ENCODE data around the gene GPA33. TPM values are rescaled to one million over a fixed set of nuclear protein-coding genes. Genes with fewer than 3 reads are reported as not detected.

The GPA33 gene
- total RNA-seq (1 to 10 TPM in 5 of 9 donors, under 1 TPM in 3, not detected in 1; 0.50 to 3.6 (median 1.4) TPM), polyA plus RNA-seq (under 1 TPM; 0.15 to 0.88 TPM)
- long read RNA-seq, donor 1, partial matches to known transcripts = 1 of 5 reads
- long read RNA-seq, donor 1, other reads (novel, unspliced or antisense) = 4 of 5 reads
- long read RNA-seq, donor 2, partial matches to known transcripts = 0 of 5 reads
- long read RNA-seq, donor 2, other reads (novel, unspliced or antisense) = 5 of 5 reads
- long read RNA-seq, donor 3, partial matches to known transcripts = 0 of 3 reads
- long read RNA-seq, donor 3, other reads (novel, unspliced or antisense) = 3 of 3 reads

GRCh38 chr1:167090314-167090942, at the start of gene GPA33:
GPA33 (minus strand) TSS chr1:167090377; CDS start chr1:167090287, 90 bp downstream.
- intact Hi-C loops (cut with DNase I) = no loop called here
- Histone ChIP-seq H3K27me3 (no peaks in the 10 kb centered on the region), H3K4me3 (no peak within 1 kb of the TSS), H3K36me3 (no peaks in the 10 kb centered on the region), H3K4me1 (peaks cover 0 to 23% (median 10%) of the 10 kb centered on the region in 12 donors), H3K27ac (peak within 1 kb of the TSS in 4 of 12 donors; percentile 16 to 86 (median 18)), H3K9me3 (no peaks in the 10 kb centered on the region)
- no peak for TF ChIP-seq CTCF (IDR thresholded peaks at IDR 0.05)
- no peak for TF ChIP-seq POLR2A (IDR thresholded peaks at IDR 0.05)
- ATAC-seq (no peak), DNase-seq (no peak)
- WGBS, 4 donors = 61 to 79% (median 72%) methylated on average over 1 of the region's 1 CpG

GRCh38 chr1:167138703-167139102, 48.5 kb upstream of the GPA33 start:
- 83 to 92% (median 89%) methylated on average over 1 of the region's 1 CpG for WGBS, 4 donors
- Histone ChIP-seq H3K4me3 (no peak overlapping the region), H3K27ac (no peak overlapping the region), H3K27me3 (no peaks in the 10 kb centered on the region), H3K36me3 (no peaks in the 10 kb centered on the region), H3K9me3 (peaks cover 0 to 11% (median 0%) of the 10 kb centered on the region in 12 donors), H3K4me1 (peaks cover 0 to 11% (median 0%) of the 10 kb centered on the region in 12 donors)
- ATAC-seq (no peak), DNase-seq (no peak)
- no peak for TF ChIP-seq CTCF (IDR thresholded peaks at IDR 0.05)
- no peak for TF ChIP-seq POLR2A (IDR thresholded peaks at IDR 0.05)
- intact Hi-C loops (cut with DNase I) = no loop called here

GRCh38 chr1:167137793-167138510, 47.8 kb upstream of the GPA33 start:
- Histone ChIP-seq H3K36me3 (no peaks in the 10 kb centered on the region), H3K27ac (no peak overlapping the region), H3K9me3 (peaks cover 0 to 11% (median 0%) of the 10 kb centered on the region in 12 donors), H3K27me3 (no peaks in the 10 kb centered on the region), H3K4me1 (peaks cover 0 to 11% (median 0%) of the 10 kb centered on the region in 12 donors), H3K4me3 (no peak overlapping the region)
- intact Hi-C loops (cut with DNase I) = no loop called here
- WGBS, 4 donors = 84 to 92% (median 88%) methylated on average over 3 of the region's 3 CpGs
- no peak for ATAC-seq
- DNase-seq = no peak
- TF ChIP-seq CTCF (IDR thresholded peaks at IDR 0.05) = no peak

- H3K36me3 ChIP-seq = no peaks in the 10 kb centered on the region
- WGBS, 4 donors = 26 to 37% (median 31%) methylated on average over 6 of the region's 6 CpGs
- H3K27ac ChIP-seq = no peak overlapping the region
- H3K27me3 ChIP-seq = no peaks in the 10 kb centered on the region
- TF ChIP-seq CTCF (IDR thresholded peaks at IDR 0.05) (no peak), POLR2A (IDR thresholded peaks at IDR 0.05) (no peak)
- H3K9me3 ChIP-seq = peaks cover 0 to 6% (median 0%) of the 10 kb centered on the region in 12 donors
- ATAC-seq (peak in 1 of 4 donors; percentile 35), DNase-seq (no peak)
- intact Hi-C loops (cut with DNase I) = no loop called here
- peaks cover 0 to 11% (median 0%) of the 10 kb centered on the region in 12 donors for H3K4me1 ChIP-seq
- no peak overlapping the region for H3K4me3 ChIP-seq
Observed at GRCh38 chr1:167137332-167137781, 47.2 kb upstream of the GPA33 start.
